ENCODE data around the gene KPNA6. TPM values are rescaled to one million over a fixed set of nuclear protein-coding genes. Genes with fewer than 3 reads are reported as not detected.
A peak's percentile ranks its signal among the peaks of the same experiment; 100 is the strongest.

Gene KPNA6
- total and polyA plus RNA-seq, 2 of the 13 experiments (the other 11 are each of a cell fraction or from before 2014, with no cell fraction given), result 22.0 to 47.5 TPM

- TF ChIP-seq ZNF468 (CRISPR knock-in tag; IDR thresholded peaks at IDR 0.05), result no peak
- no peak for TF ChIP-seq ZNF484 (CRISPR knock-in tag; IDR thresholded peaks at IDR 0.05; ENCODE audit: borderline replicate concordance, low read depth)
- TF ChIP-seq ZNF354B (CRISPR knock-in tag; IDR thresholded peaks at IDR 0.05), result no peak
- TF ChIP-seq ZBTB14 (CRISPR knock-in tag; IDR thresholded peaks at IDR 0.05), result no peak
- peak; percentile 44; the same call in 1 of the 2 replicates for TF ChIP-seq FOXO1 (CRISPR knock-in tag; IDR thresholded peaks at IDR 0.05)
- no peak for TF ChIP-seq ZNF552 (CRISPR knock-in tag; IDR thresholded peaks at IDR 0.05; ENCODE audit: borderline replicate concordance)
- no peak for TF ChIP-seq CHD2 (IDR thresholded peaks at IDR 0.05; ENCODE audit: low read depth, low read length)
- peak; percentile 76 for TF ChIP-seq TBL1XR1 (IDR thresholded peaks at IDR 0.05; ENCODE audit: borderline replicate concordance, low read length, partially characterized antibody)
- no peak for TF ChIP-seq ZNF430 (CRISPR knock-in tag; IDR thresholded peaks at IDR 0.05)
- TF ChIP-seq ZNF629 (CRISPR knock-in tag; conservative IDR thresholded peaks at IDR 0.05), result peak; percentile 86
- TF ChIP-seq ZNF335 (CRISPR knock-in tag; IDR thresholded peaks at IDR 0.05), result no peak
- TF ChIP-seq, protein P1, sequence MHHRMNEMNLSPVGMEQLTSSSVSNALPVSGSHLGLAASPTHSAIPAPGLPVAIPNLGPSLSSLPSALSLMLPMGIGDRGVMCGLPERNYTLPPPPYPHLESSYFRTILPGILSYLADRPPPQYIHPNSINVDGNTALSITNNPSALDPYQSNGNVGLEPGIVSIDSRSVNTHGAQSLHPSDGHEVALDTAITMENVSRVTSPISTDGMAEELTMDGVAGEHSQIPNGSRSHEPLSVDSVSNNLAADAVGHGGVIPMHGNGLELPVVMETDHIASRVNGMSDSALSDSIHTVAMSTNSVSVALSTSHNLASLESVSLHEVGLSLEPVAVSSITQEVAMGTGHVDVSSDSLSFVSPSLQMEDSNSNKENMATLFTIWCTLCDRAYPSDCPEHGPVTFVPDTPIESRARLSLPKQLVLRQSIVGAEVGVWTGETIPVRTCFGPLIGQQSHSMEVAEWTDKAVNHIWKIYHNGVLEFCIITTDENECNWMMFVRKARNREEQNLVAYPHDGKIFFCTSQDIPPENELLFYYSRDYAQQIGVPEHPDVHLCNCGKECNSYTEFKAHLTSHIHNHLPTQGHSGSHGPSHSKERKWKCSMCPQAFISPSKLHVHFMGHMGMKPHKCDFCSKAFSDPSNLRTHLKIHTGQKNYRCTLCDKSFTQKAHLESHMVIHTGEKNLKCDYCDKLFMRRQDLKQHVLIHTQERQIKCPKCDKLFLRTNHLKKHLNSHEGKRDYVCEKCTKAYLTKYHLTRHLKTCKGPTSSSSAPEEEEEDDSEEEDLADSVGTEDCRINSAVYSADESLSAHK (CRISPR knock-in tag; IDR thresholded peaks at IDR 0.05; ENCODE audit: borderline replicate concordance), result no peak
- TF ChIP-seq ZBTB42 (CRISPR knock-in tag; IDR thresholded peaks at IDR 0.05), result no peak
- TF ChIP-seq ZBTB26 (CRISPR knock-in tag; IDR thresholded peaks at IDR 0.05; ENCODE audit: borderline replicate concordance), result no peak
- no peak for TF ChIP-seq ZNF17 (CRISPR knock-in tag; IDR thresholded peaks at IDR 0.05)
- peak; percentile 53 for TF ChIP-seq BCL6 (CRISPR knock-in tag; IDR thresholded peaks at IDR 0.05)
- TF ChIP-seq MXD1 (CRISPR knock-in tag; IDR thresholded peaks at IDR 0.05), result no peak
- peak; percentile 59; the same call in 1 of the 2 replicates for TF ChIP-seq SOX5 (CRISPR knock-in tag; IDR thresholded peaks at IDR 0.05; ENCODE audit: borderline replicate concordance)
- TF ChIP-seq MYNN (CRISPR knock-in tag; IDR thresholded peaks at IDR 0.05; ENCODE audit: low read depth), result no peak
- TF ChIP-seq, protein P2, sequence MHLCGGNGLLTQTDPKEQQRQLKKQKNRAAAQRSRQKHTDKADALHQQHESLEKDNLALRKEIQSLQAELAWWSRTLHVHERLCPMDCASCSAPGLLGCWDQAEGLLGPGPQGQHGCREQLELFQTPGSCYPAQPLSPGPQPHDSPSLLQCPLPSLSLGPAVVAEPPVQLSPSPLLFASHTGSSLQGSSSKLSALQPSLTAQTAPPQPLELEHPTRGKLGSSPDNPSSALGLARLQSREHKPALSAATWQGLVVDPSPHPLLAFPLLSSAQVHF (CRISPR knock-in tag; IDR thresholded peaks at IDR 0.05), result no peak
- TF ChIP-seq TBX3 (IDR thresholded peaks at IDR 0.05; ENCODE audit: borderline replicate concordance), result peak; percentile 72; the same call in 1 of the 2 replicates
- TF ChIP-seq ZNF788 (CRISPR knock-in tag; IDR thresholded peaks at IDR 0.05; ENCODE audit: borderline replicate concordance), result no peak
These were observed 70.7 kb downstream of the KPNA6 start (continued) for GRCh38 chr1:32178380-32179192.
